Fibroblast of mammary gland (primary cell): Measurements from ENCODE around the gene GABPB2.

Experiments
- DNase-seq: peaks from one replicate; pipeline ENCODE4 v3.0.0-alpha.2; 2010; ENCODE audit warnings: low read depth
- H3K4me3 ChIP-seq: 2 replicates; pipeline ENCODE4 v1.5.1; 2011; ENCODE audit warnings: low read depth, mild to moderate bottlenecking, low read length, moderate library complexity; ENCODE audit not compliant: control insufficient read depth
- TF ChIP-seq, protein P1 (sequence below): conservative IDR thresholded peaks from 2 replicates; pipeline ENCODE4 v1.5.1; 2011; ENCODE audit warnings: low read depth, low read length, inconsistent platforms; ENCODE audit not compliant: control insufficient read depth, insufficient read depth

Gene GABPB2

DNA sequence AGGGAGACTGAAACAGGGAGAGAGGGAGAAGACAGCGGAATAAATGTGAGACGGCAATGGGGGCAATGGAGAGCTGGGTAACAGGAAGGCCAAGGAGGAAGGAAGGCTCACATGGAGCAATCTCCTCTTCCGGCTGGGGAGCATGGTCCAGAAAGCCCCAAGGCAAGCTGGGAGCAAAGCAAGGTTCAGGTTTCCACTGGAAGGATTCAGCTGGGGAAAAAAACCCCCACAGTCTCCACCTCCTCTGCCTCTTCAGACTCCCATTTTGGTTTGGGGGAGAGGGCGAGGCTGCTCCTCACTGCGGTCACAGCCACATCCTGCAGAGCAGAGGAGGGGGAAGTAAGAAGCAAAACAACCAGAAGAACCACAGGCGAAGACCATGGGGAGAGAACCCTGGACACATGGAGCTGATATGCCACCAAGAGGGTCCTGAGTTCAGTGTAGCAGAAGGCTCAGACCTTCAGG is 86.5 kb downstream of the GABPB2 start:
- no peak for DNase-seq
- H3K4me3 ChIP-seq: no peak overlapping the region
- TF ChIP-seq, protein P1, sequence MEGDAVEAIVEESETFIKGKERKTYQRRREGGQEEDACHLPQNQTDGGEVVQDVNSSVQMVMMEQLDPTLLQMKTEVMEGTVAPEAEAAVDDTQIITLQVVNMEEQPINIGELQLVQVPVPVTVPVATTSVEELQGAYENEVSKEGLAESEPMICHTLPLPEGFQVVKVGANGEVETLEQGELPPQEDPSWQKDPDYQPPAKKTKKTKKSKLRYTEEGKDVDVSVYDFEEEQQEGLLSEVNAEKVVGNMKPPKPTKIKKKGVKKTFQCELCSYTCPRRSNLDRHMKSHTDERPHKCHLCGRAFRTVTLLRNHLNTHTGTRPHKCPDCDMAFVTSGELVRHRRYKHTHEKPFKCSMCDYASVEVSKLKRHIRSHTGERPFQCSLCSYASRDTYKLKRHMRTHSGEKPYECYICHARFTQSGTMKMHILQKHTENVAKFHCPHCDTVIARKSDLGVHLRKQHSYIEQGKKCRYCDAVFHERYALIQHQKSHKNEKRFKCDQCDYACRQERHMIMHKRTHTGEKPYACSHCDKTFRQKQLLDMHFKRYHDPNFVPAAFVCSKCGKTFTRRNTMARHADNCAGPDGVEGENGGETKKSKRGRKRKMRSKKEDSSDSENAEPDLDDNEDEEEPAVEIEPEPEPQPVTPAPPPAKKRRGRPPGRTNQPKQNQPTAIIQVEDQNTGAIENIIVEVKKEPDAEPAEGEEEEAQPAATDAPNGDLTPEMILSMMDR: no peak

DNA sequence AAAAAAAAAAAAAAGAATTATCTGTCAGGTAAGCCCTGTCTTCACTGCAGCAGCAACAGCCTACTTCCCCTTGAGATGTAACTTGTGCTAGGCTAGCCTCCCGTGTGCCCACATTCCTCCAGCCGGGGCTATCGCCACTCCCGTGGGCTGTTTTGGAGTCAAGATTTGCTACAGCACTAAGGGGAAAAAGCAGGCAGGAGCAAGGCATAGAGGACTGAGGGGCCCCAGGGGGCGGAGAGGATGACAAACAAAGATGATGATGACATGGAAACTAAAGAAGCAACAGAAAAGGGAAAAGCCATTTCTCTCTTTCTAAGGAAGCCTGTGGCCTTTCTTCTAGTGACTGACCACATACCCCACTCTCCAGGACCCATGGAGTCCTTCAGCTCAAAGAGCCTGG is 87.8 kb downstream of the GABPB2 start:
- no peak for DNase-seq
- TF ChIP-seq, protein P1: no peak
- no peak overlapping the region for H3K4me3 ChIP-seq

DNA sequence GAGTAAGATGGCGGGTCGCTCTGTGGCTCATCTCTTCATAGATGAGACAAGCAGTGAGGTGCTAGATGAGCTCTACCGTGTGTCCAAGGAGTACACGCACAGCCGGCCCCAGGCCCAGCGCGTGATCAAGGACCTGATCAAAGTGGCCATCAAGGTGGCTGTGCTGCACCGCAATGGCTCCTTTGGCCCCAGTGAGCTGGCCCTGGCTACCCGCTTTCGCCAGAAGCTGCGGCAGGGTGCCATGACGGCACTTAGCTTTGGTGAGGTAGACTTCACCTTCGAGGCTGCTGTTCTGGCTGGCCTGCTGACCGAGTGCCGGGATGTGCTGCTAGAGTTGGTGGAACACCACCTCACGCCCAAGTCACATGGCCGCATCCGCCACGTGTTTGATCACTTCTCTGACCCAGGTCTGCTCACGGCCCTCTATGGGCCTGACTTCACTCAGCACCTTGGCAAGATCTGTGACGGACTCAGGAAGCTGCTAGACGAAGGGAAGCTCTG is 88.2 kb downstream of the GABPB2 start:
- DNase-seq: no peak
- TF ChIP-seq, protein P1: no peak
- H3K4me3 ChIP-seq: no peak overlapping the region

DNA sequence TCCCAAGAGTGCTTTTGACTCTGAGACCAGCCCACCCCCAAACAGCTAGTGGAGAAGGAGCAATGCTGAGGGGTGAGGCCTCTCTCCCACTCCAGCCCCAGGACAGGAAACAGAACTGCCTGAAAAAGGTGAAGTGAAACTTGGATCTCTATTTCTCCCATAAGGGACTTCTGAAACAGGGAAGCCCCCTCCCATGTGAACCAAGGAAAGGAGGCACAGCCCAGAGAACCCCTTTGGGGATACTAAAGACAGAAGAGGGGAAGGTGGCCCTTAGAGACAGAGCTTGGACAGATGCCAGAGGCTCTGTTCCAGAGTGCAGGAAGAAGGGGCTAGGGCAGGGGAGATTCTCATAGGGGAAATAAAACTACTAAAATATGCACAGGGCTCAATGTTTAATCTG is 88.8 kb downstream of the GABPB2 start:
- TF ChIP-seq, protein P1: no peak
- no peak overlapping the region for H3K4me3 ChIP-seq
- no peak for DNase-seq

DNA sequence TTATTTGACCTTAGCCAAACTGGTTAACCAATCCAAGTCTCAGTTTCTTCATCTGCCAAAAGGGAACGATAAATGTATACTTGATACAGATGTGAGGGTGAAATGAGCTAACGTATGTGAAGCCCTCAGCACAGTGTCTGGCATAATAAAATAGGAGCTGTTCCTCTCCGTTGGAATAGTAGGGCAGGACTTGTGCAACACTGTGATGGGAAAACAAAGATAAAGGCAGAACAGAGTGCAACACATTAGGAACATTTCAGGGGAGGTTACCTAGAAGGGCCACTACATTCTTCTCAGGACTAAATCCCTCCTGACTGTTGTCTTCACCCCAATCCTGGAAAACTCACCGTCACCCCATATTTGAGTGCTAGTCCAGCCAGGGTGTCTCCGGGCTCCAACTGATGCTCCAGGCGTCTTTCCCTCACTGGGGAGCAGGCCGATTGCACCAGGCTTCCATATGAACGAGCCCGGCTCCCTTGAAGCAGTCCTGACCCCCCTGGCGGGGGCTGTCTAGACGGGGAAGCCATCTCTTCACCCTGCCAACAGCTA is 94.2 kb downstream of the GABPB2 start:
- DNase-seq: peak; percentile 21
- TF ChIP-seq, protein P1: no peak
- peak overlapping the region; percentile 99 for H3K4me3 ChIP-seq

DNA sequence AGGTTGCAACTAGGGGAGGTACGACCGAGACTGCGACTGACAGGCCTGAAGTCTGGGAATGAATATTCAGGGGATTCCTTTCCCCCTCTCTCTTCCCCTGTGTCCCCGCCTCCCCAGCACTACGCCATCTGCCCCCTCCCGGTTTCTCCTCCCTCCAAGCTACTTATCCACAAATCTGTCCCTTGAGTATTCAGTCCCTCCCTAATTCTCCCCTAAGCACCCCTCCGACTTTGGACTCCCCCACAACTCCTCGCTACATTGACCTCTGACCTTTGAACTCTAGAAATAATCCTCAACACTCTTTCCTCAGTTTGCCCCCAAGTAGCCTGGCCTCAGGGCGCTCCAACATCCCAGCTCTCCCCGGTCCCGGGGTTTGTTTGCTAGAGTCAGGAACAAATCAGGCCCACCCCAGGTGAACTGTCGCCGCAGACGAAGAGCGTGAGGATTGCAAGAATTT is 94.7 kb downstream of the GABPB2 start:
- peak overlapping the region; percentile 99 for H3K4me3 ChIP-seq
- TF ChIP-seq, protein P1: no peak
- DNase-seq: peak; percentile 59
